ENCODE measurements around the gene BCAS3.

- no peak for TF ChIP-seq CTCF (IDR thresholded peaks at IDR 0.05)
- no peak for TF ChIP-seq POLR2A (IDR thresholded peaks at IDR 0.05)
Observed at GRCh38 chr17:61345825-61346666, 668.4 kb downstream of the BCAS3 start.
